NCI-H1092 treated with DMSO at 0.1 percent for 48 hours (cell line): ENCODE results near the gene EMD.

Source experiments
- DNase-seq: peaks from one replicate; lab custom pipeline; 2025; lab: John Stamatoyannopoulos, UW

EMD gene

DNA sequence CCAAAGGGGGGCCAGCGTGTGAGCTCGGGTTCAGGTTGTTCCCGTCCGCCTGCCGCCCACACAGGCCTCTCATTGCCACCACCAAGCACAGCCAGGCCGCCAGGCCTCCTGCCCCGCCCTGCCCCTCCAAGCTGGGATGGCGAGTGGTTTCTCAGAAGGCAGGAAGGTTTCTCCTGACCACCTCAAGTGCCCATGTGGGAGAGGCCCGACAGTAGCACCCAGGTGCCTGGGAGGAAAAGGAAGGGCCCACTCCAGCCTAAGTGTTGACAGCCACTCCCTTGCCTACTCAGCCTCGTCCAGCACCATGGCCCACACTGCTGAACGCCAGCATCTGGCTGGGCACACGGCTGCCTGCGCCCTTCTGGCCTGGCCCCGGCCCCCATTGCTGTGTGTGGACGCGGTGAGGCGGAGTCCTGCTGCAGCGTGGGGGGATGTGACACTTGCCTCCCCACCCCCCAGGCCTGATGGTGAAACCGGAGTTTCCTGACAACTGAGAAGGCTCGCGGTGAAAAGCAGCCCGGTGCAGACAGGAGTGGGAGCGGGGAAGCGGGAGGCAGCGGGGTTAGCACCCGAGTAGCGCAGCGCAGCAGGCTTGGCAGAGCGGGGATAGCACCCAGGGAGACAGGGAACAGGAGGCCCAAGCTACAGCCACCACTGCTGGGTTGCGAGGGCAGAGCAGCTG, 23.9 kb upstream of the EMD start:
- DNase-seq: no peak

DNA sequence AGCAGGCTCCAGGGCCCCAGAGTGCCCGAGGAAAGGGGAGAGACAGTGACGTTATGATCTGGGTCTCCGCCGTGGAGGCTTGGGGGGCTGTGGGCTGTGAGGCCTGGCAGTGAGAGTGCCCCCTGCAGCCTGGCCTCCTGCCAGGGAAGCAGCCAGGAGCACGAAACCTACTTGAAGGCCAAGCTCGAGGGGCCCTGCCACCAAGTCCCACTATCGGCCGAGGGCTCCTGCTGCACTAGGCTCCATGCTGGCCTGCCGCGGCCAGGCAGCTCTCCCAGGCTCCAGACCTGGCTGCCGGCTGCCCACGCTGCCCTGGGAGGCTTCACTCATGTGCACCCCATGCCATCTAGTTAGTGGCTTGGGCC, 23.3 kb upstream of the EMD start:
- no peak for DNase-seq

DNA sequence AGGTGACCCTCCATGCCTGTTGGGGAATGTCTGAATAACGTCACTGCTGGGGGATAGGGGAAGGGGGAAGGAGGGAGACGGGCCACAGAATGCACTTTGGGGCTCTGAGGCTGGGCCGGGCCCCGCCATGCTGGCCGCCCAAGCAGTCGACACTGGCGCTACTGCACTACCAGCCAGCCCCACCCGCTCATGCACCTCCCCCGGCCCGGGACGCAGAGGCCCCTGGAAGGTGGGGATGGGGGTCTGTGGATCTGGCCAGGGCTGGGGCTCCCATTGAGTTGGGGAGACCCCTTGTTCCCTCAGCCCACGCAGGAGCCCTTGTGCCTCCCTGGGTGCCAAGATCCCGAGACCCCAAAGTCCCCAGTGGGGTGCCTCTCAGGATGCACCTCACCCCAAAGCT, 22.5 kb upstream of the EMD start:
- no peak for DNase-seq

DNA sequence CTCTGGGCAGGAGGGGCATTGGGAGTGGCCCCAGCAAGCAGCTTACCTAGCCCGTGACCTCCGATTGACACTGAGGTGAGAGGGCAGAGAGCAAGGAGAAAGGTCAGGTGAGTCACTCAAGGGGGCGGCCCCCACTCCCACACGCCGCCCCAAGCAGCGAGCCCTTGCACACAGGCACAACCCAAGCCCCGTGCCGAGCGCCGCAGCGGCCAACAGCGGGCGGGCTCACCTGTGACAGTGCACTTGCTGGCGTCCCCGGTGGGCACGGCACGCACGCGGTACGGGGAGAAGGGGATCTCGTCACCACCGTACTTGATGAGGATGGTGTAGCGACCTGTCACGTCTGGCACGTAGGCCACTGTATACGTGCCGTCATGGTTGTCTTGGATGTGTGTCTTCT, 21.9 kb upstream of the EMD start:
- no peak for DNase-seq

DNA sequence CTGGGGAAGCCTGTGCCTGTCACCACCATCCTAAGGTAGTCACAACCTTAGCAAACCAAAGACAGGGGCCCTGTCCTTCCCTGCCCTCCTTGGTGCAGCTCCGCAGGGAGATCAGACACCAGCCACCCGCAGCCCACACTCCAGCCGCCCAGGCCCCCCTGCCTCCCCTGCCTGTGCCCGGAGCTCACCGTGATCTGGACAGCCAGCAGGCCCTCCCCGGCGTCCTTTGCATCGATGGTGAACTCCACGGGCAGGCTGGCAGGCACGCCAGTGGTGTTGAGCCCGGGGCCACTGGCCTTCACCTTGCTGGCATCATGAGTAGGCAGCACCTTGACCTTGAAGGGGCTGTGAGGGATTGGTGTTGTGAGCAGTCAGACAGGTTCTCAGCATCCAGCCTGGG, 21.1 kb upstream of the EMD start:
- no peak for DNase-seq

DNA sequence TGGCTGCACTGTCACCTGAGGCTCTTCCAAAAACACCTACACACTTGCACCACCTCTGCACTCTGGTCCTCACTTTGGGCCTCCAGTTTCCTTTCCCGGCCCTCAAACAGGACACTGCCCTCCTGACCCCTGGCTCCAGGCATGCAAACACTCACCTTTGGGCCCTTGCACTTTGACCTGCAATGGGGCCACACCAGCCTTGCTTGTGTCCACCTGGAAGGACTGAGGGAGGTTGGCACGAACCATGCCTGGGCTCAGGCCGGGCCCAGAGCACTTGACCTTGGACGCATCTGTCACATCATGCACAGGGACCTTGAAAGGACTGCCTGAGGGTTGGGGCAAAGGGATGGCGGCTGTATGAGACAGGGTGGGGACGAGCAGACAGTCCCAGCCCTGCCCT, 20.3 kb upstream of the EMD start:
- no peak for DNase-seq

DNA sequence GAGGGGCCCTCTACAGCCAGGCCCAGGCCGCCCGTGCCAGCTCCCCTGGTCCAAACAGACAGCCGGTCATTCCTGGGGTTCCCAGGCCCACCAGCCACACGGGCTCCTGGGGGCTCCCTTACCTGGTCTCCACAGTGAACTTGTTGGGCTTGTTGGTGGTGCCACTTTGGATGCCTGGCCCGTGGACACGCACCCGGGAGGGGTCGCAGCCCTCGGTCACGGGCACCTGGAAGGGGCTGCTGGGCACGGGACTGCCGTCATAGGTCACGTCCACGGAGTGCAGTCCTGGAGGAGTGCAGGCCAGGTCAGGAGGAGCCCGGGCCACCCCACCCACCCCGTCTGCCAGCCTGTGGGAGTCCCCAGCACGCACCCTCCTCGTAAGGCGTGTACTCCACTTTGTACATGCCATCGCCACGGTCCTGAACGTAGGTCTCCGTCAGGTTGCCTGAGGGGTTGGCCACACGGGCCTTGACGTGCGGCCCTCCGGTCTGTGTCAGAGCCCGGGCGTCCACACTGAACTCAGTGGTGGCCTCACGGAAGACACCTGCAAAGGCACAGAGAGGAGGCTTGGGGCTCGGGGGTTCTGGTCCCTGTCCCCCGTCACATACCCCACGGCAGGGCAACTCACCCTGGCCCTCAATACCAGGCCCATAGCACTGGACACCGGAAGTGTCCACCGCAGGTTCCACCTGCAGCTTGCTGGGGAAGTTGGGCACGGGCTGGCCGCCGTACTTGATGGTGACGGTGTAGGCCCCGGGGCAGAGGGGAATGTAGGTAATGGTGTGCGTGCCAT, 19.5 kb upstream of the EMD start:
- DNase-seq: no peak

DNA sequence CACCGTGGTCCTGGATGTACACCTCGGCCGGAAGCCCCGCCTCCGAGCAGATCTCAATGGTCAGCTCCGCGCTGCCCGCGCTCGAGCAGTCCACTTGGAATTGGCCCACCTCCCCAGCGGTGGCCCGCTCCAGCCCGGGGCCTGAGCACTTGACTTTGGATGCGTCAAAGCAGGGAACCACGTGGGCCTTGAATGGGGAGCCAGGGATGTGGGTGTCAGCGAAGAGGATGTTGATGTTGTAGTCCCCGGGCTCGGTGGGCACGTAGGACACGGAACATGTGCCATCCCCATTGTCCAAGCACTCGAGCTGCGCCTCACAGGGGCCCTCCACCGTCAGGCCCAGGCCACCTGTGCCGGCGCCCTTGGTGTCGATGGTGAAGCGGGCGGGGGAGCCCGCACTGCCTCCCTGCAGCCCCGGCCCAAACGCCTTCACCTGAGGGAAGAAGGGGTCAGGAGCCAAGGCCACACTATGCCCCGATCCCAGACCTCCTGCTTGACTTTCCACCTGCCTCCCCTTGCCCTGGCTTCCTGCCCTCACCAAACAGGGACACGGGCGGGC, 18.9 kb upstream of the EMD start:
- no peak for DNase-seq

DNA sequence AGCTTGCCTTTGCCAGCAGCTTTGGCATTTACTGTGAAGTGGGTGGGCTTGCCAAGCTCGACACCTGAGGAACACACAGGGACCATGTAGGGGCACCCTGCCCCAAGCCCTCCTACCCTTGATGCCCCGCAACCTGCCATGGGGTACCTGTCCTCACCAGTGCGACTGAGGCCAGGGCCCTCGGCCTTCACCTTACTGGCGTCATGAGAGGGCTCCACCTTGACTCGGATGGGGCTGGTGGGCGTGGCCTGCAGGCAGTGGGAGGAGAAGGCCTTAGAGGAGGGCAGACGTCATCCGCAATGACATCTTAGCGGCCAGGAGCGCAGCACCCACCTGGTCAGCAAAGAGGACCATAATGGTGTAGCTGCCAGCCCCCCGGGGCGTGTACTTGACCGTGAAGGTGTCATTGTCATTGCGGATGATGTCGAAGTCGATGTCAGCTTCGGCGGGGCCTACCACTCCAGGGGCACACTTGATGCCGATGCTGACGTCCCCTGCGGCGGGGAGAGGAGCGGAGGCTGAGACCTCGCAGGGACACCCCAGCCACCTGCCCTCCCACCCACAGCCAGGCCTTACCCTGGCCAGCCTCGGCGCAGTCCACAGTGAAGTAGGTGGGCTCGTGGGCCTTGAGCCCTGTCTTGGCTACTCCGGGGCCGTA, 16.9 kb upstream of the EMD start:
- no peak for DNase-seq

DNA sequence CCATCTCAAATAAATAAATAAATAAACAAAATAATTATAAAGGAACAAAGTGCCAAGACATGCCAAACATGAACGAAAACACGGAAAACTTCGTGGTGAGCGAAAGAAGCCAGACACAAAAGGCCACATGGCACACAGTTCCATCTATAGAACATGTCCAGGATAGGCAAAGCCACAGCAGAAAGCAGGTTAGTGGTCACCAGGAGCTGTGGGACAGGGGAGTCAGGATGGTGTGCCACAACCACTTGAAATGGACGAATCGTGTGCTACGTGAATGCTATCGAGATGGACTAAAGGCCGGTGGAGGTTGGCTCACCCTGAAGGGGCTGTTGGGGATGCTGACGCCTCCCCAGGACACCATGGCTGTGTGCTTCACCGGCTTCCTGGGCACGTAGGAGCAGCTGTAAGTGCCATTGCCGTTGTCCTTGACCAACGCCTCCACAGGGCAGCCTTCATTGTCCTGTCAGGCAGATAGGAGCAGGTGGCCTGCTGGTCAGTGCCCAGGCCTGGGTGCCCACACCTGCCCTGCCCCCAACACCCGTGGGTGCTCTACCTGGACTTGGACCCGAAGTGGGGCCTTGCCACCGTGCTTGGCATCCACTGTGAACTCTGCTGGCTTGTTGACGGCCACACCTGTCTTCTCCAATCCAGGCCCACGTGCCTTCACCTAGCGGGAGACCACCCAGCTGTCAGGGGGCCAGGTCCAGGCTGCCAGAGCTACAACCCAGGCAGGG, 15.2 kb upstream of the EMD start:
- DNase-seq: no peak

DNA sequence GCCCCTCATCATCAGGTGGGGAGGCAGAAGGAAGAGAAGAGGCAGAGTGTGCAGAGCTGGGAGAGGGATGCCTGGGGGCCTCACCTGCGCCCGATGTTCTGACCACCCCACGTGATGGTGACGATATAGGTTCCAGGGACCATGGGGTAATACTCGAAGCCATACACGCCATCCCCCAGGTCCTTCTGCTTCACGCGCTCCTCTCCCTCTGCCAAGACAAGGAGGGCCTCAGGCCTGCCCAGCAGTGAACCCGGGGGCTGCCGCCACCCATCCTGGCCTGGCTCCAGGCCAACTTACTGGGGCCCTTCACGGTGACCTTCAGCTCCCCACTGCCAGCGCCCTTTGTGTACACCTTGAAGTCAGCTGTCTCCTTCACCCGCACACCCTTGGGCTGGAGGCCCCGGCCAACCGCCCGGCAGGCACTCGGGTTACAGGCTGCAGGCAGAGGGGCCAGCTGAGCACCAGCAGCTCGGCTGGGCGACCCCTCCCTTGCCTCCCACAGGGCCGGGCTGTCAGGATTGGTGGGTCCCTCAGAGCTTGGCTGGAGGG, 14.0 kb upstream of the EMD start:
- DNase-seq: no peak

DNA sequence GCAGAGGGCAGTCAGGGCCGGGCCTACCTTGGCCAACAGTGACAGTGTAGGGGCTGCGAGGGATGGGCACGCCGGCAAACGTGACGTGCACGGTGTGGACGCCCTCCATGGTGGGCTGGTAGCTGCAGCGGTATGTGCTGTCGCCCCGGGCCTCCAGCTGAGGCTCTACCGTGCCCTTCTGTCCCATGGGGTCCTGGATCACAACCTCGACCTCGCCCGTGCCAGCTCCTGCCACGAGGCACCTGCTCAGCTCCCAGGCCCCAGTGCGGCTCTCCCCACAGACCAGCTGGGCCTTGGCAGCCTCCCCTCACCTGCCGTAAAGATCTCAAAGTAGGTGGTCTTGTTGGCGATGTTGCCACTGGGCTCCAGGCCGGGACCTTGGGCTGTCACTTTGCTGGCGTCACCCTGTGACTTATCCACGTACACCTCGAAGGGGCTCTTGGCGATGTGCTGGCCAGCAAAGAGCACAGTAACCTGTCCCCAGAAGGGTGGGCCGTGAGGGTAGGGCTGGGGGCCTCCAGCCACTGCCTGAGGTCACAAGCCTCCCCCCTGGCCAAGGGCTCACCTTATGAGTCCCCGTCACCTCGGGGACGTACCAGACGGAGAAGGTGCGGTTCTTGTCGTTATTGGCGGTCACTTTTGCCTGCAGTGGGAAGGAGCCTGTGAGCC, 13.0 kb upstream of the EMD start:
- no peak for DNase-seq

DNA sequence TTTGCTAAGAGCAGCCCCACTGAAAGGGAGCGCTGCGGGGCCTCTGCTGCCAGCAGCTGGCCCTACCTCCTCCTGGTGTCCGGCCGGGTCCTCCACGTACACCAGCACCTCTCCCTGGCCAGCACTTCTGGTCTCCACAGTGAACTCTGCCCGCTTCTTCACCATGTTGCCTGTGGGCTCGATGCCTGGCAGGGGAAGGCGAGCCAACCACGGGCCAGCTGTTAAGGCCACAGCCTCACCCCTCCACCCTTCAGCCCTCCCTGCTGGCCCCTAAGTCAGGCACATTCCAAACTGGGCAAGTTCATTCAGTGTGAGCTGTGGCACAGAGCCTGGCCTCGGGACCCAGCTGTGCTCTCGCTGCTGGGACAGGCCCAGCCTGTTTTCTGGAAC, 12.4 kb upstream of the EMD start:
- no peak for DNase-seq

DNA sequence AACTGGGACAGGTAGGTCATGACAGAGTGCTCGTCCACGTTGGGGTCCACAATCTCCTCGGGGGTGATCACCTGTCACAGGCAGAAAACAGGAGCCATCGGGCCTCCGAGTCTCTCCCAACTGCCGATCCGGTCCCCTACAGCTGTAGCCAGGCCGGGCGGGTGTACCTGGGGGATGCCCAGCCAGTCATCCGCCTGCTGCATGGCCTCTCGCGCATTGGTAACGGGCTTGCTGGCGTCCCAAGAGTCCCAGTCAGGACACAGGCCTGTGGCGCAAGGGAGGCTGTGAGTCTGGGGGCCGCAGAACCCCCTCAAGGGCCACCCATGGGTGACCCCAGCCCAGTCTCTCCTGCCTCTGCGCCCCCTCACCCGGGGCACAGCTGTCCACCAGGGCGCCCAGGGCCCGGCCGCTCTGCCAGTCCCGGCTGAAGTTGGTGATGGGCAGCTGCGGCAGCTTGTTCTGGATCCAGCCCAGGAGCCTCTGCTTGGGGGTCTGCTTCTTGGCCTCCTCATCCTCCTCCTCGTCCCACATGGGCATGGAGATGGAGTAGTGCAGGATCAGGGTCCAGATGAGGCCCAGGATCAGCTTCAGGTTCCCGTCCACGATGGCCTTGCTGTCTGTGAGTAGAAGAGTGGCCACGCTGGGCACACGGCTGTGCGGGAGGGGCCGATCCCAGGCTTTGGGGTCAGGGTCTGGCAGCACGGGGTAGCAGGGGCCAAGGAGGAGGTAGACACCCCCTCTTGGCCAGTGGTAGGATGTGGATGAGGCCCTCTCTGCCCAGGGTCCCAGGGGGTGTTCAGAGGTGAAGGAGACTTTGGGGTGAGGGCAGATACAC, 11.4 kb upstream of the EMD start:
- DNase-seq: no peak

DNA sequence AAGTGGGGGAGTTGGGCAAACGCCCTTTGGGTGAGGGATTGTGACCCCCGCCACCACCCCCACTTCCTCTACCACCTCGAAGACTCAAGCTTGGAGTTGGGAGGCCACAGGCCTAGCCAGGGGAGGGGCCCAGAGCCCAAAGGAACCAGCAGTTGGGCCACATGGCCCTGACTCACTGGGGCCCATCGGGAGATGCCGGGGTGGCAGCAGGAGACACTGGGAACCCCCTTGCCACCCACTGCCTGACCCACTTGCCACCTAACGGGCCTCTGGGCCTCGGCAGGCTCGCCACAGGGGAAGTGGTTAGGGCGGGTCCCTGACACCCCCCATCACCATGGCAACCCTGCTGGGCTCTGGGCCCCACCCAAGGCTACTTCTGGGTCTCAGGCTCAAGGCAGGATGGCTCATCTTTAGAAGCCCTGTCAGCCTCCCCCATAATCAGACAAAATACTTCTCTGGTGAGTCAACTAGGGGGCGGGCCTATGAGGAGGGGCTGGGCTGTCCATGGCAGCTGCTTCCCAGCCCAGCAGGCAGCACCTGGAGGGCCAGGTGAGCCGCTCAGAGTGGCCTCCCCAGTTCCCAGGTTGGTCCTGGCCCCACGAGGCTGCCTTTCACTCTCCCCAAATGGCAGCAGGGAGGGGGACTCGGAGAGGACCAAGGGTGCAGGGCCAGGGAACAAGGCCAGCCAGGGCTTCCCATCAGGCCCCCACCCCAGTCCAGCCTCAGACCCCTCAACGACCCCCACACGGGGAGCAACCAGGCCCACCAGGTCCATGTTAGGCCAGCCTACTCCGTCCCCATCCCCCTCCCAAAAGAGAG, 10.3 kb upstream of the EMD start:
- no peak for DNase-seq

DNA sequence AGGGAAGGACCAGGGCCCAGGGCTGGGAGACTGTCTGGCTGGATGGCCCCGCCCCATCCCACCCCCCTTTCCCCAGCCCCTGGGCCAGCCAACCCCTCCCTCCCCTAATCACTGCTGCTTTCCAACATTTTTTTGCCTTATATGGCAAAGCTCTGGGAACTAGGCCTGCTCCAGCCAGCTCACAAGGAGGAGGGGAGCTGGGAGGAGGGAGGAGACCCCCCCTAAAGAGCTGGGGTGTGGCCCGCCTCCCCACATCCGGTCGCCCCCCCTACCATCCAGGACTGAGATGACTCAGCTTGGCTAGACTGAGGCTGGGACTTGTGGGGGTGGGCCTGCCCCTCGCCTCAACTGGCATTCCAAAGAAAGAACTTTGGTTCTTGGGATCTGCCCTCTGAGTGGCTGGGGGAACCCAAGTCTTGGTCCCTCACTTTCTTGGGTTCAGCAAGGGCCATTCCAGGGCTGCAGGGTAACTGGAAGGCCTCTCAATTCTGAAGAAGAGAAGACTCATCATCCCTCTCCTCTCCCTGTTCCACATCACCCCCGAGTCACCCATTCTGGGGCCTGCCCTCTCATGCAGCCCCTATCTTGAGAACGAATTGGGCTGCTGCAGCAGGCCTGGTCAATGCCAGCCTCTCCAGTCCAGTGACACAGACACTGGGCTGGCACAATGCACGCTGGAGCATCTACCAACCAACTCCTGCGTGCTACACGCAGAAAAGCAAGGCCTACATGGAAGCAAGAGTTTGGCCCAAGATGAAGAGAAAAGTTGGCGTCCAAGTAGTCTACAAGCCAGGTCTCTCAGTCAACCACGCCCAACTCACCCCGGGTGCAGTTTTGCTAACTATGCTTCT, 9.4 kb upstream of the EMD start:
- DNase-seq: no peak

DNA sequence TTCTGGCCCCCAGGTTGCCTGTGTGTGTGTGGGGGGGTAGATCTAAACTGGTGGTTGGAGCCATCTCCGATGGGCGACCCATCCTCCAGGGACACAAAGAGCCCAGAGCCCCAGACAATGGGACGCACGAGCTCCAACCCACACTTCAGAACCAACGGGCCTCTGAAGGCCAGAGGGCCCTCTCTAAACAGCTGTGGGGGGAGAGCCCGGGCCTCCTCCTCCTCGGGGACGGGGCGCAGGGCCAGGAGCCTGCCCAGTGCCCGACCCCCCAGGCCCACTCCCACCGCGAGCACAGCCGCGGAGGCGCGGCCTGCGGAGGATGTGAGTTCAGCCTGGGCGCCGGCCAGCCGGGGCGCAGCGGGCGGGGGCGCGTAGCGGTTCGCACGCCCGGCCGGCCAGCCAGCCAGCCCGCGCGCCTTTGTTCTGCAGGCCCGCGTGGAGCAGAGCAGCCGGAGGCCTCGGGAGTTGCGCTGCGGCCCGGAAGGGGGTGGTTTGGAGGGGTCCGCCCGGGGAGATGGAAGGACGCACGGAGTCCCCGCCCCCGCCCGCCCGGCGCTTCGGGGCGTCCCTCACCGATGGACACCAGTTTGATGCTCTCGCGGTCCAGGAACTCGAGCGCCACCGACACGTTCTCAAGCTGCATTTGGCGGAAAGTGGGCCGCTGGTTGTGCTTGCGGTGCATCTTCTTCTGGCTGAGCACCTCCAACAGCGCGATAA, 8.6 kb upstream of the EMD start:
- DNase-seq: peak; percentile 44
